ENCODE data around the gene CYREN.

GRCh38 chr7:135180122-135180521 lies 9.6 kb upstream of the CYREN start:
- TF ChIP-seq POLR2A (IDR thresholded peaks at IDR 0.05) (no peak), CTCF (IDR thresholded peaks at IDR 0.05) (no peak)
